Thymus (tissue), 11 donors: Measurements from ENCODE around the gene RARA. TPM values are rescaled to one million over a fixed set of nuclear protein-coding genes. Genes with fewer than 3 reads are reported as not detected.

ENCODE experiments used
- DNase-seq, 9 donors: peaks; one replicate each; pipeline ENCODE4 v3.0.0-alpha.2; 2013; ENCODE audit warnings: low spot score in 9 of 9, low read depth in 6 of 9, missing footprints in 1 of 9
- H3K27ac ChIP-seq, 2 donors: one replicate each; pipeline ENCODE4 v1.5.1; 2013; ENCODE audit warnings: control low read depth in 1 of 2, low read depth in 1 of 2, low read length in 1 of 2, mild to moderate bottlenecking in 1 of 2, moderate library complexity in 1 of 2
- H3K27me3 ChIP-seq, 2 donors: one replicate each; pipeline ENCODE4 v1.5.1; 2013; ENCODE audit warnings: low read length in 1 of 2; ENCODE audit not compliant: control insufficient read depth in 2 of 2, insufficient read depth in 1 of 2
- H3K36me3 ChIP-seq, 2 donors: one replicate each; pipeline ENCODE4 v1.5.1; 2013; ENCODE audit warnings: low read length in 1 of 2, mild to moderate bottlenecking in 1 of 2, moderate library complexity in 1 of 2; ENCODE audit not compliant: control insufficient read depth in 2 of 2, insufficient read depth in 2 of 2
- H3K4me1 ChIP-seq, 2 donors: one replicate each; pipeline ENCODE4 v1.5.1; 2013; ENCODE audit warnings: low read length in 2 of 2; ENCODE audit not compliant: control insufficient read depth in 2 of 2, insufficient read depth in 2 of 2
- H3K4me3 ChIP-seq, 2 donors: one replicate each; pipeline ENCODE4 v1.5.1; 2013; ENCODE audit warnings: low read length in 2 of 2, control low read depth in 1 of 2, mild to moderate bottlenecking in 1 of 2
- H3K9me3 ChIP-seq, 2 donors: one replicate each; pipeline ENCODE4 v1.5.1; 2013; ENCODE audit warnings: low read length in 1 of 2, mild to moderate bottlenecking in 1 of 2; ENCODE audit not compliant: control insufficient read depth in 2 of 2, insufficient read depth in 1 of 2
- WGBS: extraction: QIAGEN DNeasy Blood & Tissue Kit; methylation state at CpG from one replicate; pipeline ENCODE4 v1.1.7; 2013; 5-methylcytosine and 5-hydroxymethylcytosine counted together
- polyA plus RNA-seq: library from polyadenylated mRNA; stranded (reverse); fragments of 200-250 nt; gene quantifications from one replicate; pipeline ENCODE4 v1.2.3, GENCODE V29; 2013
- total RNA-seq: library from RNA; stranded (reverse); fragments of 120-200 nt; gene quantifications from one replicate; pipeline ENCODE4 v1.2.4, GENCODE V29; 2013
- donor health status: healthy.

Gene RARA
- total and polyA plus RNA-seq, 2 donors = 5.8 to 17.1 TPM

- 97% methylated on average over 1 of the region's 1 CpG for WGBS
- peaks cover 35 to 78% of the 10 kb centered on the region in 2 donors for H3K4me1 ChIP-seq
- no peak for DNase-seq
- no peaks in the 10 kb centered on the region for H3K36me3 ChIP-seq
- H3K27ac ChIP-seq = no peak overlapping the region
- no peak overlapping the region for H3K4me3 ChIP-seq
- peaks cover 0 to 11% of the 10 kb centered on the region in 2 donors for H3K9me3 ChIP-seq
- H3K27me3 ChIP-seq = peaks cover 19 to 40% of the 10 kb centered on the region in 2 donors
Observed at GRCh38 chr17:40340327-40340726, 31.3 kb downstream of the RARA start.

GRCh38 chr17:40340880-40341807 is 32.2 kb downstream of the RARA start:
- 2% methylated on average over 55 of the region's 55 CpGs for WGBS
- peaks cover 43 to 86% of the 10 kb centered on the region in 2 donors for H3K4me1 ChIP-seq
- peak overlapping the region; percentile 59 to 87 for H3K4me3 ChIP-seq

GRCh38 chr17:40341808-40342503 is 33.0 kb downstream of the RARA start:
- WGBS = 2% methylated on average over 55 of the region's 55 CpGs
- Histone ChIP-seq H3K27ac (peak overlapping the region; percentile 43 to 78), H3K36me3 (no peaks in the 10 kb centered on the region), H3K4me3 (peak overlapping the region; percentile 59 to 87), H3K4me1 (peaks cover 44 to 92% of the 10 kb centered on the region in 2 donors), H3K9me3 (peaks cover 0 to 11% of the 10 kb centered on the region in 2 donors), H3K27me3 (peaks cover 19 to 44% of the 10 kb centered on the region in 2 donors)
- no peak for DNase-seq

More at GRCh38 chr17:40340880-40341807, 32.2 kb downstream of the RARA start:
- Histone ChIP-seq H3K36me3 (no peaks in the 10 kb centered on the region), H3K27me3 (peaks cover 19 to 44% of the 10 kb centered on the region in 2 donors), H3K9me3 (peaks cover 0 to 11% of the 10 kb centered on the region in 2 donors), H3K27ac (peak overlapping the region; percentile 62 to 78)
- peak in 5 of 9 donors; percentile 71 to 88 (median 82) for DNase-seq

- Histone ChIP-seq H3K27me3 (peaks cover 19 to 44% of the 10 kb centered on the region in 2 donors), H3K4me1 (peaks cover 44 to 92% of the 10 kb centered on the region in 2 donors), H3K36me3 (no peaks in the 10 kb centered on the region), H3K9me3 (peaks cover 0 to 11% of the 10 kb centered on the region in 2 donors), H3K4me3 (peak overlapping the region; percentile 59 to 87), H3K27ac (peak overlapping the region in 1 of 2 donors; percentile 53)
- DNase-seq = no peak
- WGBS = 27% methylated on average over 38 of the region's 38 CpGs
Observed at GRCh38 chr17:40342504-40343218, 33.7 kb downstream of the RARA start.

GRCh38 chr17:40343219-40344119 is 34.5 kb downstream of the RARA start:
- peak overlapping the region; percentile 59 to 87 for H3K4me3 ChIP-seq
- H3K4me1 ChIP-seq = peaks cover 36 to 92% of the 10 kb centered on the region in 2 donors
- DNase-seq = peak in 1 of 9 donors; percentile 67
- H3K9me3 ChIP-seq = peaks cover 0 to 11% of the 10 kb centered on the region in 2 donors
- peaks cover 19 to 44% of the 10 kb centered on the region in 2 donors for H3K27me3 ChIP-seq
- 44% methylated on average over 15 of the region's 15 CpGs for WGBS
- H3K36me3 ChIP-seq = peaks cover 0 to 1% of the 10 kb centered on the region in 2 donors
- H3K27ac ChIP-seq = peak overlapping the region in 1 of 2 donors; percentile 46

- WGBS = 46% methylated on average over 7 of the region's 7 CpGs
- peak overlapping the region; percentile 0 to 43 for H3K27ac ChIP-seq
- H3K9me3 ChIP-seq = peaks cover 0 to 11% of the 10 kb centered on the region in 2 donors
- H3K4me3 ChIP-seq = peak overlapping the region; percentile 25 to 44
- DNase-seq = no peak
- peaks cover 0 to 7% of the 10 kb centered on the region in 2 donors for H3K36me3 ChIP-seq
- H3K27me3 ChIP-seq = peaks cover 19 to 44% of the 10 kb centered on the region in 2 donors
- peaks cover 36 to 90% of the 10 kb centered on the region in 2 donors for H3K4me1 ChIP-seq
Observed at GRCh38 chr17:40344421-40345160, 35.6 kb downstream of the RARA start.

- H3K9me3 ChIP-seq = peaks cover 0 to 11% of the 10 kb centered on the region in 2 donors
- H3K27me3 ChIP-seq = peaks cover 19 to 44% of the 10 kb centered on the region in 2 donors
- H3K4me3 ChIP-seq = peak overlapping the region; percentile 25 to 44
- H3K27ac ChIP-seq = peak overlapping the region in 1 of 2 donors; percentile 43
- H3K36me3 ChIP-seq = peaks cover 0 to 7% of the 10 kb centered on the region in 2 donors
- H3K4me1 ChIP-seq = peaks cover 34 to 95% of the 10 kb centered on the region in 2 donors
- 4% methylated on average over 45 of the region's 45 CpGs for WGBS
- no peak for DNase-seq
Observed at GRCh38 chr17:40345161-40345993, 36.4 kb downstream of the RARA start.
